Naive thymus-derived CD4-positive, alpha-beta T cell (primary cell): ENCODE results near the gene NDOR1. TPM values are rescaled to one million over a fixed set of nuclear protein-coding genes. Genes with fewer than 3 reads are reported as not detected.
A peak's percentile ranks its signal among the peaks of the same experiment; 100 is the strongest.

ENCODE experiments used
- ATAC-seq: fragments of 150-1000 bp; cut with Tn5 transposase; 2 replicates; pipeline ENCODE4 v1.10.0; 2021; ENCODE audit warnings: mild to moderate bottlenecking, moderate library complexity
- CTCF ChIA-PET: fragments of 350-600 bp; sonication (Branson Sonifier 250); formaldehyde crosslinking; loops from one replicate; lab custom pipeline; 2021; ENCODE audit warnings: antibody characterized with exemption; lab: Charles Lee
- POLR2A ChIA-PET: fragments of 350-600 bp; sonication (Branson Sonifier 250); formaldehyde crosslinking; loops from one replicate; lab custom pipeline; 2021; ENCODE audit warnings: antibody characterized with exemption, inconsistent platforms; lab: Charles Lee
- DNase-seq, 9 donors: peaks; one replicate each; pipeline versions ENCODE4 v3.0.0 to v3.0.0-alpha.2; 2020 to 2022; ENCODE audit warnings: mixed read lengths in 1 of 9
- H3K27ac ChIP-seq: one replicate; pipeline ENCODE4 v1.7.0; 2013; ENCODE audit warnings: mild to moderate bottlenecking, low read depth, low read length, moderate library complexity
- H3K27me3 ChIP-seq, 2 donors: one replicate each; pipeline ENCODE4 v1.7.0; 2013; ENCODE audit warnings: low read length in 2 of 2, mild to moderate bottlenecking in 2 of 2, moderate library complexity in 2 of 2; ENCODE audit not compliant: control insufficient read depth in 2 of 2, insufficient read depth in 2 of 2
- H3K36me3 ChIP-seq, 3 experiments: 1 replicate in 2 of 3; 2 replicates in 1 of 3; pipeline ENCODE4 v1.7.0; 2013; ENCODE audit warnings: low read length in 3 of 3, mild to moderate bottlenecking in 3 of 3, moderate library complexity in 1 of 3; ENCODE audit not compliant: insufficient read depth in 3 of 3, control insufficient read depth in 2 of 3
- H3K4me1 ChIP-seq, 2 donors: one replicate each; pipeline ENCODE4 v1.7.0; 2013; ENCODE audit warnings: low read length in 2 of 2, mild to moderate bottlenecking in 2 of 2, moderate library complexity in 1 of 2; ENCODE audit not compliant: control insufficient read depth in 2 of 2, insufficient read depth in 2 of 2
- H3K4me3 ChIP-seq: 2 replicates; pipeline ENCODE4 v1.7.0; 2013; ENCODE audit warnings: mild to moderate bottlenecking, low read length
- H3K9me3 ChIP-seq, 3 experiments: 1 replicate in 2 of 3; 2 replicates in 1 of 3; pipeline ENCODE4 v1.7.0; 2013; ENCODE audit warnings: low read length in 3 of 3; ENCODE audit not compliant: control insufficient read depth in 2 of 3
- H3K27ac Mint-ChIP-seq, 9 donors: one replicate each; pipeline ENCODE4 v1.8.0; 2020 to 2022; ENCODE audit warnings: mixed read lengths in 9 of 9, mild to moderate bottlenecking in 8 of 9, moderate library complexity in 5 of 9, inconsistent platforms in 2 of 9
- H3K27me3 Mint-ChIP-seq, 5 donors: one replicate each; pipeline ENCODE4 v1.8.0; 2021 to 2022; ENCODE audit warnings: mixed read lengths in 5 of 5, mild to moderate bottlenecking in 1 of 5
- H3K36me3 Mint-ChIP-seq, 5 donors: one replicate each; pipeline ENCODE4 v1.8.0; 2020 to 2022; ENCODE audit warnings: mixed read lengths in 5 of 5, mild to moderate bottlenecking in 3 of 5, inconsistent platforms in 1 of 5
- H3K4me1 Mint-ChIP-seq, 7 donors: one replicate each; pipeline ENCODE4 v1.8.0; 2020 to 2022; ENCODE audit warnings: mixed read lengths in 7 of 7, mild to moderate bottlenecking in 3 of 7, inconsistent platforms in 1 of 7
- H3K4me3 Mint-ChIP-seq, 10 donors: one replicate each; pipeline ENCODE4 v1.8.0; 2020 to 2022; ENCODE audit warnings: mild to moderate bottlenecking in 10 of 10, mixed read lengths in 10 of 10, moderate library complexity in 6 of 10, inconsistent platforms in 2 of 10
- H3K9me3 Mint-ChIP-seq, 11 donors: one replicate each; pipeline ENCODE4 v1.8.0; 2020 to 2022; ENCODE audit warnings: mixed read lengths in 11 of 11, mild to moderate bottlenecking in 4 of 11, inconsistent platforms in 1 of 11, moderate library complexity in 1 of 11
- intact Hi-C, 2 donors: fragments of 100-400 bp; cut with micrococcal nuclease; formaldehyde crosslinking; loops; one replicate each; pipeline ENCODE4 v1.15.1; 2023
- polyA plus RNA-seq, 2 donors: library from polyadenylated mRNA; unstranded; fragments of 300-500 nt; fragmentation: Illumina TruSeq; gene quantifications; one replicate each; pipeline ENCODE4 v1.2.3, GENCODE V29; 2021
- total RNA-seq, 6 experiments: library from RNA in 5 of 6; stranded (reverse) in 5 of 6; gene quantifications; 1 replicate in 5 of 6; 2 replicates in 1 of 6; pipeline ENCODE4 v1.2.3 and lab custom pipeline; 2021 to 2026

The NDOR1 gene
- total and polyA plus RNA-seq, 7 experiments from 2014 or later: 4.5 to 42.0 (median 33.0) TPM

GRCh38 chr9:137195525-137196220 is 9.8 kb upstream of the NDOR1 start:
- Histone ChIP-seq H3K4me1 (no peaks in the 10 kb centered on the region), H3K36me3 (peaks cover 0 to 9% (median 0%) of the 10 kb centered on the region in 3 experiments), H3K27me3 (no peaks in the 10 kb centered on the region), H3K27ac (no peak overlapping the region), H3K9me3 (no peaks in the 10 kb centered on the region), H3K4me3 (no peak overlapping the region)
- CTCF ChIA-PET: no interaction called here
- no peaks in the 10 kb centered on the region for H3K27me3 Mint-ChIP-seq
- peaks cover 0 to 11% (median 4%) of the 10 kb centered on the region in 7 donors for H3K4me1 Mint-ChIP-seq
- DNase-seq: no peak
- no peak for ATAC-seq
- H3K9me3 Mint-ChIP-seq: no peaks in the 10 kb centered on the region
- POLR2A ChIA-PET: interaction anchor here (0.6 to 1.6 kb wide), 3 partner anchors 9 to 199 kb away, joined by 3 to 5 read pairs (median 4); partner anchors contain the start of genes CLIC3 and TMEM203
- intact Hi-C loops: no loop called here
- H3K27ac Mint-ChIP-seq: no peak overlapping the region
- H3K4me3 Mint-ChIP-seq: no peak overlapping the region
- H3K36me3 Mint-ChIP-seq: peaks cover 0 to 4% (median 0%) of the 10 kb centered on the region in 5 donors

DNA sequence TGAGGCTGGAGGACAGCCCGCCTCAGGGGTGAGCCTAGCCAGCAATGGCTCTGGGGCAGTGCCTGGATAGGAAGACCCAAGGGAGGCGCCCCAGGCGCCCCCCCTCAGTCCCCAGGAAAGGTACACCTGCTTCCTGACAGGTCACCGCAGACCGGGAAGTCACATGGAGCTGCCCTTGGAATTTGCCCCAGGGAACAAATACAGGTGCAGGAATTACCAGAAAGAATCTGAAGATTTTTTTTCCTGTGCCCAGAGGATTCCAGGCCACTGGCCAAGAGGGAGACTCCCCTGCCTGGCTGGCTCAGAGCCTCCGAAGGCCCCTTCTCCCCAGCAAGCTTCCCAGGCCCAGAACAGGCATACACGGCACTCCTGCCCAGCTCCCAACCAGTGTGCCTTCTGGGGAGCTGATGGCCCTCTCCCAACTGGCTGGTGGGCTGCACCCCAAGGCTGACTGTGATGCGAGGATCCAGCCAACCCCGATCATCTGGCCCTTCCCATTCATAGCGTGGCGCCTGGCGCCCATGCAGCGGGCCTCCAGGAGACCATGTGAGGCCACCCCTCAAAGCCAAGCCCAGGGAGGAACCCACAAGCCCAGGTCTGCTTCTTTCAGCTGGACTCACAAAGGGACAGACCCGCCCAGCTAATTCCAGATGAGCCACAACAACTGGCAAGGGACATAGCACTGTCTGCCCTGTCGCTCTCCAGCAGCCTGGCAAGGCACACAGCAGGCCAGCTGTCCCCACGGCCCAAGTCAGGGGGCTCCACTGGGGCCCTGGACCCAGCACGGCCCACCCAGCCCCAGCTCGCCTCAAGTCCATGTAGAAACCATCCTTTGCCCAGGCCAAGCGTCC is 7.2 kb upstream of the NDOR1 start:
- Mint-ChIP-seq H3K27ac (no peak overlapping the region), H3K36me3 (no peaks in the 10 kb centered on the region), H3K4me3 (peak overlapping the region in 5 of 10 donors; percentile 12 to 81 (median 42)), H3K4me1 (peaks cover 9 to 21% (median 11%) of the 10 kb centered on the region in 7 donors), H3K9me3 (no peaks in the 10 kb centered on the region), H3K27me3 (no peaks in the 10 kb centered on the region)
- intact Hi-C loops: no loop called here
- no peaks in the 10 kb centered on the region for H3K9me3 ChIP-seq
- ChIA-PET CTCF (no interaction called here), POLR2A (interaction anchor here (0.6 to 3.4 kb wide), 7 partner anchors 9 to 386 kb away, joined by 3 to 16 read pairs (median 4); partner anchors contain the start of genes CYSRT1, MAN1B1 and SSNA1)
- no peaks in the 10 kb centered on the region for H3K36me3 ChIP-seq
- DNase-seq (no peak), ATAC-seq (no peak)
- no peak overlapping the region for H3K4me3 ChIP-seq
- H3K4me1 ChIP-seq: peaks cover 6 to 8% of the 10 kb centered on the region in 2 donors
- no peak overlapping the region for H3K27ac ChIP-seq
- H3K27me3 ChIP-seq: no peaks in the 10 kb centered on the region

DNA sequence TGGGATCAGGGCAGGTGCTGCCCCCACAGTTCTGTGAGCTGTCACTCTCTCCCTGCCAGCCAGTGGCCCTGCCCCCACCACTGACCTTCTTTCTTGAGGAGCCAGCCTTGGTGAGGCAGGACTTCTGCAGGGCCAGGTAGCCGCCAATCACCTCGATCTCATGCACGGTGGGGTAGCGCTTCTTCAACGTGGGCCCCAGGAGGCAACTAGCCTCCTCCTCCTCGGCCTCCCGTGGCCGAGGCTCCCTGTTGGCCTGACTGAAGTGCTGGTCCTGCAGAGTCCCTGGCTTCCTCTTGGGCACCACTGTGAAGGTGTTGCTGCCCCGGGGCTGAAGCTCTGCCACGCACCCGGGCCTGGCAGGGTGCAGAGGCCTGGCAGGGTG is 6.6 kb upstream of the NDOR1 start:
- no peak overlapping the region for H3K27ac Mint-ChIP-seq
- Histone ChIP-seq H3K27me3 (no peaks in the 10 kb centered on the region), H3K36me3 (no peaks in the 10 kb centered on the region), H3K4me1 (peaks cover 7 to 13% of the 10 kb centered on the region in 2 donors), H3K4me3 (no peak overlapping the region), H3K27ac (no peak overlapping the region), H3K9me3 (no peaks in the 10 kb centered on the region)
- DNase-seq: no peak
- H3K9me3 Mint-ChIP-seq: no peaks in the 10 kb centered on the region
- peaks cover 10 to 24% (median 14%) of the 10 kb centered on the region in 7 donors for H3K4me1 Mint-ChIP-seq
- CTCF ChIA-PET: no interaction called here
- peak overlapping the region in 3 of 10 donors; percentile 25 to 81 (median 56) for H3K4me3 Mint-ChIP-seq
- ATAC-seq: no peak
- H3K27me3 Mint-ChIP-seq: no peaks in the 10 kb centered on the region
- H3K36me3 Mint-ChIP-seq: no peaks in the 10 kb centered on the region
- intact Hi-C loops: no loop called here
- POLR2A ChIA-PET: interaction anchor here (0.6 to 3.4 kb wide), 6 partner anchors 10 to 375 kb away, joined by 3 to 16 read pairs (median 4); partner anchors contain the start of genes CYSRT1, MAN1B1, SSNA1 and TUBB4B

- H3K27ac Mint-ChIP-seq: peak overlapping the region in 1 of 9 donors; percentile 49
- peaks cover 14 to 20% of the 10 kb centered on the region in 2 donors for H3K4me1 ChIP-seq
- CTCF ChIA-PET: no interaction called here
Measured at GRCh38 chr9:137199411-137200121, 5.9 kb upstream of the NDOR1 start.

GRCh38 chr9:137200311-137201204 is 4.9 kb upstream of the NDOR1 start, which contains the start of gene TPRN:
TPRN (minus strand) TSS chr9:137200741; CDS start chr9:137200711, 30 bp downstream.
- ChIA-PET CTCF (interaction anchor here (1.1 to 1.3 kb wide), 2 partner anchors 21 to 71 kb away, joined by 3 read pairs; partner anchors contain the start of gene RNF208), POLR2A (interaction anchor here (0.6 to 9.0 kb wide), 13 partner anchors 10 to 399 kb away, joined by 3 to 136 read pairs (median 4); partner anchors contain the start of genes ANAPC2, MAN1B1, RABL6 and SSNA1)
- Histone ChIP-seq H3K4me3 (peak within 1 kb of the TSS; percentile 75), H3K36me3 (peaks cover 0 to under 1% (median 0%) of the 10 kb centered on the region in 3 experiments), H3K27me3 (no peaks in the 10 kb centered on the region), H3K4me1 (peaks cover 20 to 23% of the 10 kb centered on the region in 2 donors), H3K27ac (peak within 1 kb of the TSS; percentile 78), H3K9me3 (no peaks in the 10 kb centered on the region)
- Mint-ChIP-seq H3K27ac (peak within 1 kb of the TSS; percentile 12 to 91 (median 78)), H3K36me3 (no peaks in the 10 kb centered on the region), H3K27me3 (no peaks in the 10 kb centered on the region), H3K9me3 (peaks cover 0 to 3% (median 0%) of the 10 kb centered on the region in 11 donors), H3K4me1 (peaks cover 16 to 34% (median 23%) of the 10 kb centered on the region in 7 donors), H3K4me3 (peak within 1 kb of the TSS; percentile 77 to 89 (median 84))
- intact Hi-C loops: loop anchor here (1.0 to 10.0 kb wide), 12 partner anchors 12 to 410 kb away; partner anchors contain the start of genes ANAPC2 (in 2 of the 2), MAN1B1 (in 2 of the 2), SSNA1 (in 2 of the 2) and TUBB4B (in 2 of the 2)
- ATAC-seq (peak; percentile 98), DNase-seq (peak; percentile 89 to 98 (median 97))

More at GRCh38 chr9:137199411-137200121, 5.9 kb upstream of the NDOR1 start:
- DNase-seq (no peak), ATAC-seq (no peak)
- Mint-ChIP-seq H3K9me3 (no peaks in the 10 kb centered on the region), H3K4me3 (peak overlapping the region in 9 of 10 donors; percentile 36 to 82 (median 77)), H3K4me1 (peaks cover 16 to 31% (median 21%) of the 10 kb centered on the region in 7 donors), H3K27me3 (no peaks in the 10 kb centered on the region), H3K36me3 (no peaks in the 10 kb centered on the region)
- no peak overlapping the region for H3K27ac ChIP-seq
- POLR2A ChIA-PET: interaction anchor here (0.8 to 3.4 kb wide), 5 partner anchors 10 to 113 kb away, joined by 3 to 16 read pairs (median 4); partner anchors contain the start of genes CYSRT1, MAN1B1, SSNA1 and TUBB4B
- no peak overlapping the region for H3K4me3 ChIP-seq
- H3K36me3 ChIP-seq: no peaks in the 10 kb centered on the region
- intact Hi-C loops: loop anchor here (1.0 to 10.0 kb wide), 12 partner anchors 11 to 409 kb away; partner anchors contain the start of genes ANAPC2 (in 2 of the 2), MAN1B1 (in 2 of the 2), SSNA1 (in 2 of the 2) and TUBB4B (in 2 of the 2)
- H3K27me3 ChIP-seq: no peaks in the 10 kb centered on the region
- no peaks in the 10 kb centered on the region for H3K9me3 ChIP-seq
